Sigmoid colon (tissue), 7 donors: ENCODE results near the gene MTG2. TPM values are rescaled to one million over a fixed set of nuclear protein-coding genes. Genes with fewer than 3 reads are reported as not detected.

Source experiments
- DNase-seq: peaks from one replicate; pipeline ENCODE4 v3.0.0-alpha.2; 2019
- H3K27ac ChIP-seq, 4 donors: fragments of 200-600 bp; sonication (generic); one replicate each; pipeline ENCODE4 v1.5.1; 2016 to 2019; ENCODE audit warnings: mild to moderate bottlenecking in 1 of 4
- H3K27me3 ChIP-seq, 3 donors: fragments of 200-600 bp; sonication (generic); one replicate each; pipeline ENCODE4 v1.5.1; 2019; ENCODE audit warnings: mild to moderate bottlenecking in 1 of 3
- H3K36me3 ChIP-seq, 4 donors: fragments of 200-600 bp; sonication (generic); one replicate each; pipeline ENCODE4 v1.5.1; 2016 to 2019
- H3K4me1 ChIP-seq, 4 donors: fragments of 200-600 bp; sonication (generic); one replicate each; pipeline ENCODE4 v1.5.1; 2017 to 2019
- H3K4me3 ChIP-seq, 4 donors: fragments of 200-600 bp; sonication (generic); one replicate each; pipeline ENCODE4 v1.5.1; 2017 to 2019; ENCODE audit warnings: mild to moderate bottlenecking in 2 of 4, moderate library complexity in 1 of 4
- H3K9me3 ChIP-seq, 4 donors: fragments of 200-600 bp in 3 of 4; sonication (generic) in 3 of 4; one replicate each; pipeline versions ENCODE4 v1.5.1 to v1.6.1; 2013 to 2019
- EP300 ChIP-seq, 4 donors: sonication (generic); formaldehyde crosslinking; IDR thresholded peaks; one replicate each; pipeline ENCODE4 v1.6.1; 2017; ENCODE audit warnings: antibody characterized with exemption in 4 of 4
- POLR2A ChIP-seq, 2 donors: fragments of 450-650 bp; IDR thresholded peaks; one replicate each; pipeline ENCODE4 v1.6.1; 2016; ENCODE audit warnings: antibody characterized with exemption in 2 of 2, mild to moderate bottlenecking in 2 of 2, moderate library complexity in 2 of 2
- POLR2AphosphoS5 ChIP-seq, 4 donors: sonication (generic); formaldehyde crosslinking; IDR thresholded peaks; one replicate each; pipeline ENCODE4 v1.6.1; 2017; ENCODE audit warnings: antibody characterized with exemption in 4 of 4
- WGBS, 2 donors: extraction: QIAGEN DNeasy Blood & Tissue Kit; methylation state at CpG; one replicate each; pipeline ENCODE4 v1.1.7; 2013; 5-methylcytosine and 5-hydroxymethylcytosine counted together
- intact Hi-C: fragments of 100-400 bp; cut with DNase I; formaldehyde crosslinking; loops from one replicate; pipeline ENCODE4 v1.15.1; 2023
- polyA plus RNA-seq, 3 donors: library from polyadenylated mRNA; stranded (reverse); fragments of 200-250 nt; gene quantifications; one replicate each; pipeline ENCODE4 v1.2.3, GENCODE V29; 2013
- total RNA-seq, 4 donors: library from RNA; depleted of rRNA; stranded (reverse); fragments of >200 nt; gene quantifications; one replicate each; pipeline ENCODE4 v1.1.0, GENCODE V29; 2016
- TF ChIP-seq, protein P1 (sequence below), 4 experiments: fragments of 450-650 bp in 3 of 4; fragments of 200-600 bp in 1 of 4; IDR thresholded peaks; one replicate each; pipeline ENCODE4 v1.5.1; 2016 to 2019; ENCODE audit warnings: antibody characterized with exemption in 4 of 4, mild to moderate bottlenecking in 3 of 4, moderate library complexity in 2 of 4
- donor health status: healthy with polysubstance abuse.
- donor health status: Bipolar disorder and iron deficiency.
- donor health status: healthy.

Gene MTG2
- total RNA-seq (10 to 100 TPM; 13.3 to 28.1 (median 21.2) TPM), polyA plus RNA-seq (10 to 100 TPM; 21.0 to 32.3 (median 24.7) TPM)

DNA sequence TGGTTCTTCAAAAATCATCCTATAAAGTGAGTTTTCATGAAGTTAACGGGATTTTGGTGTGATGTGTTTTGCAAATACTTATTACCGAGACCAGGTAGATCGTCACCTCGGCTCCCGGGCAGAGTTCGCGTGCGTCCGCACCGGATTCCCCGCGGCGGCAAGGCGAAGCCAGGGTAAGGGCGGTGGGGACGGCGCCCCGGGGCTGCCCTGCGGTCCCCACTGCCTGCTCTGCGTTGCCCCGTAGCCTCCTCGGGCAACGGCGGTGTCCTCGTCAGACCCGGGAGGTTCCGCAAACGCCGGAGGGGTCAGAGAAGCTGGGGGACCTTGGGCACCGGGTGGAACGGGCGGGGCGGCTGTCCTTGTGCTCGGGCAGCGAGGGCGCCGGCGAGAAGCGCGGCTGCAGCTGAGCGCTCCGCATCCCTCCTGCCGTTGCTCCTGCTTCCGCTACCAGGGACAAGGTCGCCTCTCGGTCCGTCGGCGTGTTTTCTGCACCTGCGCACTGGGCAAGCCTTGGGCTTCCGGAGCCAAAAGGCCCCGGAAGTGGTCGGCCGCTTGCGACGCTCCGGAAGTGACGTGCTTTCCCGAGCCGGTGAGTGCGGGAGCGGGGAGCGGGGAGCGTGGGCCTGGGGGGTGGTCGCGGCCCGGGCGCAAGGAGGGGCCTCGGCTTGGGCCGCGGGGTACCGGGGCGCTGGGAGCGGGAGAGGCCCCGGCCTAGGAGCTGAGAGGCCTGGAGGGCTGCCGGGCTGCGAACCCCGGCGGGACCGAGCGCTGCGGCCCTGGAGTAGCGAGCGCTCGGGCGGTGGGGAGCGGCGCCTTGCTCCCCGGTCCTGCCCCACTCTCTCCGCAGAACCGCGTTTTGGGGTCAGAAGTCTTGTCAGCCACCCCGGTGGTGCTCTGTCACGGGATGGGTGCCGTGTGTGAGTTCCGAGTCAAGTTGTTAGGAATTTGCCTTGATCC, at the start of gene MTG2:
MTG2 (plus strand) TSS at position 560 of the 957 bp plus-strand sequence. CDS start 10,393 bp downstream, outside the sequence.
- Histone ChIP-seq H3K4me1 (peaks cover 0 to 25% (median 19%) of the 10 kb centered on the region in 4 donors), H3K27ac (peak within 1 kb of the TSS; percentile 91 to 96 (median 94)), H3K4me3 (peak within 1 kb of the TSS; percentile 61 to 92 (median 84)), H3K36me3 (peaks cover 0 to 14% (median 3%) of the 10 kb centered on the region in 4 donors), H3K27me3 (no peaks in the 10 kb centered on the region), H3K9me3 (no peaks in the 10 kb centered on the region)
- intact Hi-C loops, result loop anchor here (1.0 to 5.0 kb wide), 4 partner anchors 39 to 115 kb away; partner anchors contain the start of genes LSM14B, OSBPL2, PSMA7 and SS18L1
- TF ChIP-seq, protein P1, sequence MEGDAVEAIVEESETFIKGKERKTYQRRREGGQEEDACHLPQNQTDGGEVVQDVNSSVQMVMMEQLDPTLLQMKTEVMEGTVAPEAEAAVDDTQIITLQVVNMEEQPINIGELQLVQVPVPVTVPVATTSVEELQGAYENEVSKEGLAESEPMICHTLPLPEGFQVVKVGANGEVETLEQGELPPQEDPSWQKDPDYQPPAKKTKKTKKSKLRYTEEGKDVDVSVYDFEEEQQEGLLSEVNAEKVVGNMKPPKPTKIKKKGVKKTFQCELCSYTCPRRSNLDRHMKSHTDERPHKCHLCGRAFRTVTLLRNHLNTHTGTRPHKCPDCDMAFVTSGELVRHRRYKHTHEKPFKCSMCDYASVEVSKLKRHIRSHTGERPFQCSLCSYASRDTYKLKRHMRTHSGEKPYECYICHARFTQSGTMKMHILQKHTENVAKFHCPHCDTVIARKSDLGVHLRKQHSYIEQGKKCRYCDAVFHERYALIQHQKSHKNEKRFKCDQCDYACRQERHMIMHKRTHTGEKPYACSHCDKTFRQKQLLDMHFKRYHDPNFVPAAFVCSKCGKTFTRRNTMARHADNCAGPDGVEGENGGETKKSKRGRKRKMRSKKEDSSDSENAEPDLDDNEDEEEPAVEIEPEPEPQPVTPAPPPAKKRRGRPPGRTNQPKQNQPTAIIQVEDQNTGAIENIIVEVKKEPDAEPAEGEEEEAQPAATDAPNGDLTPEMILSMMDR (IDR thresholded peaks at IDR 0.05), result no peak
- peak; percentile 92 to 97 (median 96) for TF ChIP-seq POLR2AphosphoS5 (IDR thresholded peaks at IDR 0.05)
- TF ChIP-seq POLR2A (IDR thresholded peaks at IDR 0.05), result peak; percentile 83 to 87
- TF ChIP-seq EP300 (IDR thresholded peaks at IDR 0.05), result peak in 1 of 4 donors; percentile 51
- 0% methylated on average over 96 of the region's 96 CpGs for WGBS, 2 donors
- DNase-seq, result peak; percentile 97

DNA sequence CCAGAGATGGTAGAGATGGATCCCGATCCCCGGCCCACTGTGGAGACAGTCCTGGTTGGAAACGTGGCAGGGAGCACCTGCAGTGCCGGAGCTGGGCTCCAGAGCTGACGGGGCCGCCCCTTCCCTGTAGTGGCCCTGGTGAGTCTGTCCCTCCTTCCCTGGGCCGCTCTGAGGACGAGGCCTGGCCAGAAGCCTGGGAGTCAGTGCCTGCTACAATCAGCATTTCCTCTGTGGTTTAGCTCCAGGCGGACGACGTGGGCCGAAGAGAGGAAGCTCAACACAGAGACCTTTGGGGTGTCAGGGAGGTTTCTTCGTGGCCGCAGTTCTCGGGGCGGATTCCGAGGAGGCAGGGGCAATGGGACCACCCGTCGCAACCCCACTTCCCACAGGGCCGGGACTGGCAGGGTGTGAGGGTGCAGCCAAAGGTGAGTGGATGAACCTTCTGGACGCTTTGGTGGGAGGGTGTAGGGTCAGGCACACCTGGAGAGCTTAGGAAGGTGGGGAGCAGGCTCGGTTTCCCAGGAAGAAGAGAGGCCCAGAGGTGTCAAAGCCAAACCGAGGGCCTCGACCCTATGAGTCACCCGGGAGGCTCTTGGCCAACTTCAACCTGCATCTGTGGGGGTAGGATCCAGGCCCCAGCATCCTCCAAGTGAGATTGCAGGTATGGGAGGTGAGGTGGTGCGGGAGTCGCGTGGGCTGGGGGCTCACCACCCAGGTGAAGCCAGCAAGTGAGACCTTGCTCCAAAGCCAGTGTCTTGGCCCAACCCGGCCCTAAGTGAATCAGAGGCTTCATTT, 49.6 kb upstream of the MTG2 start:
- intact Hi-C loops, result no loop called here
- no peak for DNase-seq
- H3K4me3 ChIP-seq, result no peak overlapping the region
- peaks cover 44 to 99% (median 67%) of the 10 kb centered on the region in 4 donors for H3K36me3 ChIP-seq
- peaks cover 0 to 15% (median 0%) of the 10 kb centered on the region in 4 donors for H3K4me1 ChIP-seq
- no peaks in the 10 kb centered on the region for H3K9me3 ChIP-seq
- 82 to 83% methylated on average over 29 of the region's 29 CpGs for WGBS, 2 donors
- TF ChIP-seq, protein P1 (IDR thresholded peaks at IDR 0.05), result no peak
- TF ChIP-seq EP300 (IDR thresholded peaks at IDR 0.05) (no peak), POLR2AphosphoS5 (IDR thresholded peaks at IDR 0.05) (no peak), POLR2A (IDR thresholded peaks at IDR 0.05) (no peak)
- H3K27ac ChIP-seq, result peak overlapping the region; percentile 29 to 46 (median 44)
- no peaks in the 10 kb centered on the region for H3K27me3 ChIP-seq

DNA sequence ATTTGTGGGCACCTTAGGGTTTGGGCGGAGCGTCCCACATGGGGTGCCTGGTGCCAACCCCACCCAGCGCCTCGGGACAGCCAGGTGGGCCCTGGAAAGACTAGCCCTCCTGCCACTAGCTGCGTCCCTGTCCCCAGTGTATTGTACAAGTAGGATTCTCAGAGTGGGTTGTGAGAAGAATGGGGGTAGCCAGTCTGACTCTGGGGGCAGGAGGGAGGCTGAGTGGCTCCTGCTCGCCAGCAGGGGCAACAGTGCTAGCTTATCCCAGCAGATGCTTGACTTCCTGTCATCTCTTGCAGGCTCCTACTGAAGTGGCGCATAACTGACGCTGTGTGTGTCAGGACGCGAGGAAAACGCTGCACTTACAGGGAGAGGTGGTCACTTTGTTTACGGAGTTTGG, 49.0 kb upstream of the MTG2 start:
- intact Hi-C loops, result no loop called here
- Histone ChIP-seq H3K27me3 (no peaks in the 10 kb centered on the region), H3K9me3 (no peaks in the 10 kb centered on the region), H3K4me1 (peaks cover 0 to 15% (median 0%) of the 10 kb centered on the region in 4 donors), H3K36me3 (peaks cover 50 to 99% (median 68%) of the 10 kb centered on the region in 4 donors), H3K27ac (peak overlapping the region in 2 of 4 donors; percentile 44 to 67), H3K4me3 (no peak overlapping the region)
- 85% methylated on average over 12 of the region's 12 CpGs for WGBS, 2 donors
- TF ChIP-seq EP300 (IDR thresholded peaks at IDR 0.05) (no peak), POLR2A (IDR thresholded peaks at IDR 0.05) (no peak), POLR2AphosphoS5 (IDR thresholded peaks at IDR 0.05) (no peak)
- TF ChIP-seq, protein P1 (IDR thresholded peaks at IDR 0.05), result no peak
- no peak for DNase-seq

GRCh38 chr20:62134735-62135231, 48.0 kb upstream of the MTG2 start:
- no peaks in the 10 kb centered on the region for H3K9me3 ChIP-seq
- WGBS, 2 donors, result 74 to 76% methylated on average over 11 of the region's 11 CpGs
- H3K27ac ChIP-seq, result peak overlapping the region in 3 of 4 donors; percentile 37 to 67 (median 41)
- H3K4me1 ChIP-seq, result peaks cover 0 to 15% (median 0%) of the 10 kb centered on the region in 4 donors
- DNase-seq, result no peak
- TF ChIP-seq POLR2AphosphoS5 (IDR thresholded peaks at IDR 0.05) (peak in 2 of 4 donors; percentile 19 to 20), EP300 (IDR thresholded peaks at IDR 0.05) (no peak)
- H3K4me3 ChIP-seq, result no peak overlapping the region
- intact Hi-C loops, result no loop called here
- H3K36me3 ChIP-seq, result peaks cover 59 to 99% (median 69%) of the 10 kb centered on the region in 4 donors
- H3K27me3 ChIP-seq, result no peaks in the 10 kb centered on the region
